ENCODE results near the gene EPHA1. TPM values are rescaled to one million over a fixed set of nuclear protein-coding genes. Genes with fewer than 3 reads are reported as not detected.
"Not testable (repeated sequence)": the region's sequence is repeated elsewhere in the genome, so short reads cannot be mapped to it uniquely, and the experiment has no call there.

Gene EPHA1
- total RNA-seq, 3 donors from 2014 or later: 9.1 to 19.6 (median 18.9) TPM

GRCh38 chr7:143394777-143395176 is 13.9 kb downstream of the EPHA1 start:
- intact Hi-C loops (cut with DNase I, micrococcal nuclease): no loop called here
- DNase-seq: no peak
- Histone ChIP-seq H3K4me1 (ENCODE audit: low read depth) (peaks cover 2% of the 10 kb centered on the region), H3K36me3 (ENCODE audit: low read depth) (no peaks in the 10 kb centered on the region), H3K4me3 (no peak overlapping the region), H3K9me3 (no peaks in the 10 kb centered on the region)
- TF ChIP-seq CTCF (IDR thresholded peaks at IDR 0.05): no peak
- ATAC-seq: no peak

- no peaks in the 10 kb centered on the region for H3K36me3 ChIP-seq (ENCODE audit: low read depth)
These were observed 14.6 kb downstream of the EPHA1 start for GRCh38 chr7:143394068-143394467.

GRCh38 chr7:143393267-143394041 is 15.2 kb downstream of the EPHA1 start:
- Histone ChIP-seq H3K4me1 (ENCODE audit: low read depth) (peaks cover 2% of the 10 kb centered on the region), H3K36me3 (ENCODE audit: low read depth) (peaks cover 2% of the 10 kb centered on the region), H3K9me3 (no peaks in the 10 kb centered on the region), H3K4me3 (no peak overlapping the region)
- peak in 1 of 3 donors; percentile 23 for DNase-seq
- ATAC-seq: no peak
- TF ChIP-seq CTCF (IDR thresholded peaks at IDR 0.05): no peak
- intact Hi-C loops (cut with DNase I, micrococcal nuclease): no loop called here

More at GRCh38 chr7:143394068-143394467, 14.6 kb downstream of the EPHA1 start:
- H3K4me1 ChIP-seq (ENCODE audit: low read depth): peaks cover 2% of the 10 kb centered on the region
- intact Hi-C loops (cut with DNase I, micrococcal nuclease): no loop called here
- ATAC-seq (no peak), DNase-seq (no peak)
- TF ChIP-seq CTCF (IDR thresholded peaks at IDR 0.05): no peak
- no peaks in the 10 kb centered on the region for H3K9me3 ChIP-seq
- no peak overlapping the region for H3K4me3 ChIP-seq

- no peaks in the 10 kb centered on the region for H3K9me3 ChIP-seq
- DNase-seq: no peak
- peaks cover 2% of the 10 kb centered on the region for H3K4me1 ChIP-seq (ENCODE audit: low read depth)
- no peak for TF ChIP-seq CTCF (IDR thresholded peaks at IDR 0.05)
- H3K4me3 ChIP-seq: no peak overlapping the region
- peaks cover 2% of the 10 kb centered on the region for H3K36me3 ChIP-seq (ENCODE audit: low read depth)
- ATAC-seq: no peak
- intact Hi-C loops (cut with DNase I, micrococcal nuclease): no loop called here
These were observed 15.8 kb downstream of the EPHA1 start for GRCh38 chr7:143392875-143393266.

- intact Hi-C loops (cut with DNase I, micrococcal nuclease); H3K36me3 ChIP-seq (ENCODE audit: low read depth); H3K4me3 ChIP-seq; DNase-seq; ATAC-seq; H3K9me3 ChIP-seq; H3K4me1 ChIP-seq (ENCODE audit: low read depth): not testable (repeated sequence)
These were observed 16.2 kb downstream of the EPHA1 start for GRCh38 chr7:143392427-143392826.

GRCh38 chr7:143391462-143392404 is 16.9 kb downstream of the EPHA1 start:
- Histone ChIP-seq H3K36me3 (ENCODE audit: low read depth) (peaks cover 2% of the 10 kb centered on the region), H3K4me3 (no peak overlapping the region), H3K4me1 (ENCODE audit: low read depth) (peaks cover 2% of the 10 kb centered on the region), H3K9me3 (no peaks in the 10 kb centered on the region)
- DNase-seq (peak in 2 of 3 donors; percentile 66 to 73), ATAC-seq (peak; percentile 44)
- no peak for TF ChIP-seq CTCF (IDR thresholded peaks at IDR 0.05)
- intact Hi-C loops (cut with DNase I, micrococcal nuclease): no loop called here
